ENCODE data around the gene BTAF1. TPM values are rescaled to one million over a fixed set of nuclear protein-coding genes. Genes with fewer than 3 reads are reported as not detected.

Gene BTAF1
- polyA plus RNA-seq, 1 donor (not counting 4 experiments of a cell fraction or from before 2014, with no cell fraction given): 42.9 TPM

GRCh38 chr10:91909117-91909677 lies 14.4 kb upstream of the BTAF1 start, which contains the start of gene FGFBP3:
Gene FGFBP3, minus strand, starts transcription at chr10:91909486. Its CDS starts 517 bp downstream, at chr10:91908969.
- DNase-seq (ENCODE audit: low read depth, low spot score) (no peak), FAIRE-seq (no peak)
- Histone ChIP-seq H3K4me1 (ENCODE audit: control insufficient read depth, extremely low read depth, insufficient read depth, low read length) (peaks cover 3% of the 10 kb centered on the region), H3K9ac (ENCODE audit: control insufficient read depth, extremely low read depth, insufficient read depth, low read length) (peak within 1 kb of the TSS; percentile 20), H3K27me3 (ENCODE audit: control insufficient read depth, extremely low read depth, insufficient read depth, low read length) (no peaks in the 10 kb centered on the region), H3K9me1 (ENCODE audit: control insufficient read depth, extremely low read depth, insufficient read depth, low read length) (no peaks in the 10 kb centered on the region), H2AFZ (ENCODE audit: control insufficient read depth, low read length) (peak within 1 kb of the TSS; percentile 89), H4K20me1 (ENCODE audit: control insufficient read depth, extremely low read depth, insufficient read depth, low read length) (no peaks in the 10 kb centered on the region), H3K4me3 (ENCODE audit: control insufficient read depth in 2 of 3, extremely low read depth in 1 of 3, insufficient read depth in 2 of 3, low read depth in 1 of 3, low read length in 3 of 3) (peak within 1 kb of the TSS; percentile 42 to 74 (median 67)), H3K79me2 (ENCODE audit: control insufficient read depth, insufficient read depth, low read length) (no peaks in the 10 kb centered on the region), H3K27ac (ENCODE audit: control insufficient read depth, insufficient read depth, low read length) (no peak within 1 kb of the TSS), H3K4me2 (ENCODE audit: control insufficient read depth, extremely low read depth, insufficient read depth, low read depth, low read length) (peak within 1 kb of the TSS; percentile 88), H3K9me3 (ENCODE audit: control insufficient read depth, low read depth, low read length) (no peaks in the 10 kb centered on the region), H3K36me3 (ENCODE audit: control insufficient read depth in 2 of 2, extremely low read depth in 1 of 2, insufficient read depth in 2 of 2, low read length in 2 of 2) (peaks cover 0 to 3% of the 10 kb centered on the region in 2 experiments)
- TF ChIP-seq EZH2 (IDR thresholded peaks at IDR 0.05; ENCODE audit: low read length): no peak
- TF ChIP-seq CTCF (optimal IDR thresholded peaks at IDR 0.05 in 1 of 3, IDR thresholded peaks at IDR 0.05 in 1 of 3, conservative IDR thresholded peaks at IDR 0.05 in 1 of 3; ENCODE audit: extremely low read depth in 1 of 3, insufficient read depth in 2 of 3, low read length in 3 of 3): peak in 1 of 3 experiments; percentile 3
- dilution Hi-C loops (cut with MboI; ENCODE audit: extremely low pct_ligation_motif_present, low sequenced_read_pairs): no loop called here

- FAIRE-seq (no peak), DNase-seq (ENCODE audit: low read depth, low spot score) (no peak)
- no peaks in the 10 kb centered on the region for H4K20me1 ChIP-seq (ENCODE audit: control insufficient read depth, extremely low read depth, insufficient read depth, low read length)
- dilution Hi-C loops (cut with MboI; ENCODE audit: extremely low pct_ligation_motif_present, low sequenced_read_pairs): no loop called here
- H3K9me3 ChIP-seq (ENCODE audit: control insufficient read depth, low read depth, low read length): no peaks in the 10 kb centered on the region
- no peak overlapping the region for H3K9ac ChIP-seq (ENCODE audit: control insufficient read depth, extremely low read depth, insufficient read depth, low read length)
- H3K79me2 ChIP-seq (ENCODE audit: control insufficient read depth, insufficient read depth, low read length): no peaks in the 10 kb centered on the region
- TF ChIP-seq EZH2 (IDR thresholded peaks at IDR 0.05; ENCODE audit: low read length) (no peak), CTCF (optimal IDR thresholded peaks at IDR 0.05 in 1 of 3, IDR thresholded peaks at IDR 0.05 in 1 of 3, conservative IDR thresholded peaks at IDR 0.05 in 1 of 3; ENCODE audit: extremely low read depth in 1 of 3, insufficient read depth in 2 of 3, low read length in 3 of 3) (no peak)
- no peaks in the 10 kb centered on the region for H3K9me1 ChIP-seq (ENCODE audit: control insufficient read depth, extremely low read depth, insufficient read depth, low read length)
- H3K4me1 ChIP-seq (ENCODE audit: control insufficient read depth, extremely low read depth, insufficient read depth, low read length): peaks cover 3% of the 10 kb centered on the region
- no peaks in the 10 kb centered on the region for H3K27me3 ChIP-seq (ENCODE audit: control insufficient read depth, extremely low read depth, insufficient read depth, low read length)
- no peak overlapping the region for H3K4me3 ChIP-seq (ENCODE audit: control insufficient read depth in 2 of 3, extremely low read depth in 1 of 3, insufficient read depth in 2 of 3, low read depth in 1 of 3, low read length in 3 of 3)
- no peak overlapping the region for H3K27ac ChIP-seq (ENCODE audit: control insufficient read depth, insufficient read depth, low read length)
- peaks cover 0 to 3% of the 10 kb centered on the region in 2 experiments for H3K36me3 ChIP-seq (ENCODE audit: control insufficient read depth in 2 of 2, extremely low read depth in 1 of 2, insufficient read depth in 2 of 2, low read length in 2 of 2)
- H2AFZ ChIP-seq (ENCODE audit: control insufficient read depth, low read length): no peak overlapping the region
- H3K4me2 ChIP-seq (ENCODE audit: control insufficient read depth, extremely low read depth, insufficient read depth, low read depth, low read length): no peak overlapping the region
Observed at GRCh38 chr10:91910467-91910866, 13.1 kb upstream of the BTAF1 start.

Data from keratinocyte (primary cell).